ENCODE measurements around the gene SLC35E2B.
"Not testable (repeated sequence)": the region's sequence is repeated elsewhere in the genome, so short reads cannot be mapped to it uniquely, and the experiment has no call there.

Gene SLC35E2B

DNA sequence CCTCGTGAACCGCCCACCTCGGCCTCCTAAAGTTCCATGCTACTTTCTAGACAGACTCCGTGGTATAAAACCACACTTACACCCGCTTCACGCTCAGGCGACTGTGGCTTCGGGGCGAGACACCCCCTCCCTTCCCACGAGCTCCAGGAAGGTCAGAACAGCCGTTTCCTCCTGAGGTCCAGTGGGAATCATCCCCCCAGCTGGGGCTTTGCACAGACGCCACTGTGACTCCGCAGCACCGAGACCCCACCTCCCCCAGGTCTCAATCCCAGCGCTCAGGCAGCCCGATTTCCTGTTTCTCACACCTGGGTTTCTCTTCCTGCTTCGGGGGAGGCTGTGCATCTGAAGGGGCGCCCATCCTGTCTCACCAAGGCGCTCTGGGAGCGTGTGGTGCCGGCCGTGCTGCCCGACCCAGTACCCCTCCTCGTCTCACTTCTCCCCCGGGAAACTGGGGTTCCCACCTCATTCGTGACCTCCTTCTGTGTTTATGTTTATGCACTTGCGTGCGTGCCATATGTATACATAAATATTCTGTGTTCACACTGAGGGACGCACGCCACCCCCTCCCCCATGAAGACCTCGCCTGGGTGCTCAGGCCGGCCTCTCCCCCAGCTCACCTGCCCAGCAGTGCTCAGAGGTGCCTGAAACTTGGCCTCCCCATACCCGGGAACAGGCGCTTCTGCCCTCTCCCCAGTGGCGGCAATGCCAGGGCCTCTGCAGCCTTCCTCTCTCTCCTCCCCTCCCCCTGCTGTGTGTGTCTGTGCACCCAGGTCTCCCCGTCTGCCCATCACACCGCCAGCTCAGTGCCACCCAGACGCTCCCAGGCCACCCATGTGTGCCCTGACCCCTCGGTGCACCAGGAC is 14.6 kb downstream of the SLC35E2B start:
- in situ Hi-C loops (cut with MboI; ENCODE audit: low sequenced_read_pairs) = no loop called here

DNA sequence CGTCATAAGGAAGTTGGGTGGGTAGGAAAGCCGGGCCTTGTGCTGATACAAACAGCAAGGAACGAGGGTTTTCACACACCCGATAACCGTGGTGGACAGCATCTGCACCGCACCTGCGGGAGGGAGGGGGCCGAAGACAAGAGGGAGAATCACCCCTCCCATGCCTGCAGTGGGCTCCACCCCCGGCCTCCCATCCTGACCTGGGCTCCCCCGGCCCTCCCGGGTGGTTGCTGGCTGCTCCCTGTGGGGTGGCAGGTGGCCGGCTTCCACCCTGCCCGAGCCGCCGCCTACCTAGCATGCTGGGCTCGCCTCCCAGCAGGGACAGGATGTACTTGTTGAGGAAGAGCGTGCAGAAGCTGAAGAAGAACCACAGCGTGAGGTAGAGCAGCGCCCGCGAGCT is 16.5 kb downstream of the SLC35E2B start:
- in situ Hi-C loops (cut with MboI; ENCODE audit: low sequenced_read_pairs) = not testable (repeated sequence)

DNA sequence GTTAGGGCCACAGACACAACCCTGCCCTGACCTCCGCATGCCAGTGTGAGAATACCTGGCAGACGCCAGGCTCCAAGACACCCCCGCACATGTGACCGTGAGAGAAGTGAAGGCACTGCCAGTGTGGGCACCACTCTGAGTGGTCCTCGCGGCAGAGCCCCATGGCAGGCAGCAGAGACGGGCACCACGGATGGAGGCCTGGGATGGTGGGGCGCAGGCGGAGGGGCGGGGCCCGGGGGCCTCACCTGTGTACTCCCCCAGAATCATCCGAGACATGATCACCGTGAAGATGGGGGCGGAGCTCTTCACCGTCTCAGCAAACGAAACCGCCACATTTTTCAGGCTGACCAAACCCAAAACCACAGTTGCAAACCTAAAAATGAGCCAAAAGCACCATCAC is 17.4 kb downstream of the SLC35E2B start:
- in situ Hi-C loops (cut with MboI; ENCODE audit: low sequenced_read_pairs) = not testable (repeated sequence)

DNA sequence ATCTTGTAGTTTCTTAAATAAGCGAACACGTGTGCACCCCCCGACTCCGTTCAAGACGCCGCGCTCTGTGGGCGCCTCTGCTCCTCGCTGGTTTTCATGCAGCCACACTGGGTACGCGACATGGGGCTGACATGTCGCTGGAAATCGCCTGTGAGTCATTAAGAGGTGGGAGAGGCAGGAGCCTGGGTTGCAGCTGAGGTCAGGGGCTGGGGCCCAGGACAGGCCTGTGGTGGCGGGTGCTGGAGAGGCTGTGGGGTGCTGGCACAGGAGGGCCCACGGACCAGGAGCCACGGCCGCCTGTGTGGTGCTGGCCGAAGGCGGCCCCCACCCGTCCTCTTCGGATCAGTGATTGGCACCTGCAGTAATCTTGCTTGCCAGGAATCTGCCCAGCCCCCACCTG is 17.8 kb downstream of the SLC35E2B start:
- in situ Hi-C loops (cut with MboI; ENCODE audit: low sequenced_read_pairs) = not testable (repeated sequence)

DNA sequence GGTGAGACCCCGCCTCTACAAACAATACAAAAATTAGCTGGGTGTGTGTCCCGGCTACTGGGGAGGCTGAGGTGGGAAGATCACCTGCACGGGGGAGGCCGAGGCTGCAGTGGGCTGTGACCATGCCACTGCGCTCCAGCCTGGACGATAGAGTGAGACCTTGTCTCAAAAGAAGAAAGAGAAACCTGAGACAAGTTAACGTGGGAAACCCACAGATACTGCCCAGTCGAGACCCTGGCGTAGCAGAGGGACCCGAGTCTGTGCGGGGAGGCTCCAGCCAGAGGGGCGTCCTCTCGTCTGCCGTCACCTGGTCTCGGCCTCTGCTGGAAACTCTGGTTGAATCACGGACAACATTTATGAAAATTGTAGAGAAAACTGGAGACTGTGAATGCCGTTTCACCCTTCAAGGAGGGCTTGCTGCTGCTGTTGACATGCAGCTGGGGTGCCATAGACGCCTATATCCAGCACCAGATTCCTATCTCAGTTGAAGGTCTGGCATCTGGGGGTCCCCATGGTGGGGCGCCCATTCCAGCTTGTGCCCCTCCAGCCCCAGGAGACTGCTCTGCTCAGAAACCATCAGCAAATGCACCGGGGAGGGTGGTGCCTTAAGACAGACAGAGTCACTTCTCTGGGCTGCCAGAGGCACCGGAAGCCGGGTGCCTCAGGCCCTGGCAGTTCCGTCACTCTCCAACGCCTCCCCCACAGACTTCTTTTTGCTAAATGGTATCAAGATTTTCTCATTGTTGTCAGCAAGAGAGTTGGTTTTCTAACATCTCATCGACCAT is 20.2 kb downstream of the SLC35E2B start:
- in situ Hi-C loops (cut with MboI; ENCODE audit: low sequenced_read_pairs) = no loop called here

DNA sequence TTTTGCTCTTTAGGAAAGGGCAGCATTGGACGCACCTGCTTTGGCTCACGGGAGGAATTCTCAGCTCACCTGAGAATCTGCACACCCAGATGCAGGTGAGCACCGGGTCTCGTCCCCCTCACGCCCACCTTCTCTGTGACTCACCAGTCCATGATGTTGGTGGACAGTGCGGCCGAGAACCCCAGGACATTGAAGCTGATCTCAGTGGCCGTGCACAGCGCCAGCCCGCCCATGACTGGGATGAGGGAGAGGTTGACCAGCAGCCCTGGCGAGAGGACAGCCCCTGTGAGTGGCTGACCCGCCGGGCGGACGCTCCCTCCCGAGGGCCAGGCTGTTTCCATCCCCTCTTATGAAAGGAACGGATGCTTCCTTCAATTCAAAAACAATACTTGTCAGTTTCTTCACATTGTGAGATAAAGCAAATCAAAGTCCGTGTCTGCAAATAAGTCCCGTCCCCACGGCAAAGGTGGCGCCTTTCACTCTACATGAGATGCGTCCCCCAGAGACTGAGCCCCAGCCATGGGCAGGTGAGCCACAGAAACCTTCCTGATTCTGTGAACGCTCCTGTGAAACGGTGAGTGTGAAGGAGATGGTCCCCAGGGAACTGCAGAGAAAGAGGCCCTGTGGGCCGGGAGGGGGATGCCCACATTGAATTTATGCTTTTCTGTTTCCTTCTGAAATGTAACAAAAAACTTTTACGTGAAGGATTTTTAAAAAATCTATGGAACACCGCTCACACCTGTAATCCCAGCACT is 21.1 kb downstream of the SLC35E2B start:
- in situ Hi-C loops (cut with MboI; ENCODE audit: low sequenced_read_pairs) = no loop called here

DNA sequence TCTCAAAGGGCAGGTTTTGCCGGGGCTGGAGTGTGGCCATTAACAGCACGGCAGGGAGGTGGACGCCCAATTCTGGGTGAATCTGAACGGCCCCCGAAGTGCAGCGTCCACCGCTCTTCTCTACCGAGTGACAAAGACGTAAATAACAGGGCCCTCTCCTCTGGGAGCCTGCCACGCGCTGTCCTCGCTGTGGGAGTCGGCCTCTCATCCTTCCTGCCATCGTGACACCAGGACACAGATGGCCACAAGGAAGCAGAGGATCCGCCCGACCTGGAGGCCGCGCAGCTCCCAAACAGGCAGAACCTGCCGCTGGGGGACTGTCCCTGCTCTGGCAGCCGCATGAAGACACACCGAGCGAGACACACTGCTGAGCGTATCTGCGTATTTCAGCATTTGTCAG is 21.7 kb downstream of the SLC35E2B start:
- in situ Hi-C loops (cut with MboI; ENCODE audit: low sequenced_read_pairs) = no loop called here

DNA sequence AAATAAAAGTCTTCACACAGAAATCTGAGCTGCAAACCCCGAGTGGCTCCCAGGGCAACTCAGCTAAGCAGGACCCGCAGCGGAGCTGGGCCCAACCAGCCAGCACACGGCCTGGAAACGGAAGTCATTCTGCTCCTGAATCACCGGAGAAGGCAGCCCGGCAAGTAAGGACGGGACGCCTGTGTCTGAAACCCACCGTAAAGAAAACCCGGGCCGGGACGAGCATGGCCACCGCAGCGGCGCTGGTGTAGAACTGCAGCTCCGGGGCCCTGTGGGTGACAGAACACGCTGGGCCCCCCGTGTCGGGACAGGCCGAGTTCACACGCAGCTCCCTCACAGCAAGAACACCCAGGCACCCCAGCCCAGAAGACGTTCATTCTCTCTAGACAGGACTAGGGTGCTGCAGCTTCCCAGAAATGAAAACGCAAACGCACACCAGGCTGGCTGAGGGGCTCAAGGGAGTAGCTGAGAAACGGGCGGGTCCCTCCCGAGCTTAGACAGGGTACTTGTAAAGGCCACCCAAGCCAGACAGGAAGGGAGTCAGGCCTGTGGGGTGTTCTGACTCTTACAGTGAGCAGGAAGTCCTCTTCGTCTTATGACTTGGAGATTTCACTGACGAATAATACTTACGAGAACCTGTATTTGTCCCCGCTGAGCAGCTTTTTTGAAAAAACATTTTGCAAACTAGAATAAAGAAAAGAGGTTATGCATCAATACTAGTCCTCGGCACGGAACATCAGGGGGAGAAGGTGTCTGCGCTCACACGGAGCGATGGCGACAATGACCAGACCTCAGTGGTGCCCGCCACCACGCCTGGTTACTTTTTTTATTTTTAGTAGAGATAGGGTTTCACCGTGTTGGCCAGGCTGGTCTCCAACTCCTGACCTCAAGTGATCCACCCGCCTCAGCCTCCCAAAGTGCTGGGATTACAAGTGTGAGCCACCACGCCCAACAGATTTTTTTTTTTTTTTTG is 22.8 kb downstream of the SLC35E2B start:
- in situ Hi-C loops (cut with MboI; ENCODE audit: low sequenced_read_pairs) = no loop called here

DNA sequence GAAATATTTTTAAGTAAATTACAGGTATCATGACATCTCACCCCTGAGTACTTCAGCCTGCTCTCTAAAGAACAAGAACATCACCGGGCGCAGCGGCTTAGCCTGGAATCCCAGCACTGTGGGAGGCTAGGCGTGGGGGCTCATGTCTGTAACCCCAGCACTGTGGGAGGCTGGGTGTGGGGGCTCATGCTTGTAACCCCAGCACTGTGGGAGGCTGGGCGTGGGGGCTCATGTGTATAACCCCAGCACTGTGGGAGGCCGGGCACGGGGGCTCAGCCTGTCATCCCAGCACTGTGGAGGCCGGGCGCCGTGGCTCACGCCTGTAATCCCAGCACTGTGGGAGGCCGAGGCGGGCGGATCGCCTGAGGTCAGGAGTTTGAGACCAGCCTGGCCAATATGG is 26.1 kb downstream of the SLC35E2B start:
- in situ Hi-C loops (cut with MboI; ENCODE audit: low sequenced_read_pairs) = no loop called here

DNA sequence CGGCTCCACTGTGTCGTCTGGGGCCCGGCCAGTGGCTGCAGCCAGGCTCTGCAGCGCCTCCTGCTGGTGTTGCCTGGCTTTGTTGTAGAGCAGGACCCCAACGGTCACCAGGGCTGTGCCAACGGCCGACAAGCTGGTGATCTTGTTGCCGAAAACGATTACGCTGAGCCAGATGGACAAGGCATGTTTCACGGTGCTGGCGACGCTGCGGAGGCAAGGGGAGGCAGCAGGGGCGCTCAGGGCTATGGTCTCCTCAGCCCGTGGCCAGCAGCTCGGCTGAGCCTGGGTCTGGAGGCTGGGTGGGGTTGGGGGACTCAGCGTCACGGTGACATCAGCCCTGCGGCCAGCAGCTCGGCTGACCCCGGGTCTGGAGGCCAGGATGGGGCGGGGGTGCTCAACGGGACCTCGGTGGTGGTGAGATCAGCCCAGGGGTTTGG is 26.8 kb downstream of the SLC35E2B start:
- in situ Hi-C loops (cut with MboI; ENCODE audit: low sequenced_read_pairs) = no loop called here

DNA sequence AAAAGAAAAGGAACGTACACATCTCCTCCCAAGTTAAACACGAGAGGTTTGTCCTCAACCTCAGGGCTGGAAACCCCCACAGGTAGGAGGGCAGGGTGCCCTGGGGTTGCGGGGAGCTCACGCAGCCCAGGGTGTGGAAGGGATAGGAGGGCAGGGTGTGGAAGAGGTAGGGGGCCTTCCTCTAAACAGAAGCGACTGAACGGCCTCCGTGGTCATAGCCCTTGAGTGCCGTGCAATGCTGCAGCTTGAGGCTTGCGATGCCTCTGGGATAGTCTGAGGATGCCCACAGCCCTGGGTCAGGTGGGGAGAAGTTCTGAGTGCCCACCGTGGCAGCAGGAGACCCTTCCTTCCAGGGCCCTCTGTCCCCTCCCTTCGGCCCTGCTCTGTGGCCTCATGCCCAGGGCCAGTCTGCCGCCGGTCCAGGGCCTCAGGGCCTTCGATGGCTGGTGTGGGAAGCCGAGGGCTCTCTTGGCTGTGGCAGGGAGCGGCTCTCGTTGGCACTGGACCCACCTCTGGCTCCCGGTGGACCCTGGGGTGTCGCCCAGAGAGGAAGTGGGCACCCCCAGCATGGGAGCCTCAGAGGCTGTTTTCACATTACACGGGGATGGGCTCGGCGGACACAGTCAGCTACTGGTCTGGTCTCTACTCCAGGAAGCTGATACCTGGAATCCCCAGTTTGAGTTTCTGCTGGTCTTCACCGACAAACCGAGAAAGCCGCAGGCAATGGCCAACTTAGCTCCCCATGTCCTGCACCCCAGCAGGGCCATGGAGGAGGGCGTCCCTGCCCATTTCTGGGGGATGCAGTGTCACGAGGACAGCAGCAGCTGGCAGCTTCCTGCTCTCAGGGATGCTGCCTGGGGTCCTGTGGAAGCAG is 27.4 kb downstream of the SLC35E2B start:
- in situ Hi-C loops (cut with MboI; ENCODE audit: low sequenced_read_pairs) = no loop called here

DNA sequence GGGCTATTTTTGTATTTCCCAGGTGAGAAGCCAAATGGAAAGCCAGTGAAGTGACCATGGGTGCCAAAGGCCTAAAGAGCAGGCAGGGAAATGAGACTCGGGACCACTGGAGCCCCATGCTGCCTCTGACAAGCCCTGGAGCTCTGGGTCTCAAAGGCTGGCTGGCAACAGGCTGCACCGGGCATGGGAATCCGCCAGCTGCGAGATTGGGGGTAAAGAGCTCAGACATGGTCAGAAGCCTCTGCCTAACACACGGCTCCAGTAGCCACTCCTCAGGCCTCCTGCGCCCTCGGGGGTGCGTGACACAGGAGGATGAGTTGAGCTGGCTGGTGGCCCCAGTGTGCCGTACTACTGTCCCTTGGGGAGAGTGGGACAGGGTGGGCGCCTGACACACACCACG is 28.3 kb downstream of the SLC35E2B start:
- in situ Hi-C loops (cut with MboI; ENCODE audit: low sequenced_read_pairs) = not testable (repeated sequence)

DNA sequence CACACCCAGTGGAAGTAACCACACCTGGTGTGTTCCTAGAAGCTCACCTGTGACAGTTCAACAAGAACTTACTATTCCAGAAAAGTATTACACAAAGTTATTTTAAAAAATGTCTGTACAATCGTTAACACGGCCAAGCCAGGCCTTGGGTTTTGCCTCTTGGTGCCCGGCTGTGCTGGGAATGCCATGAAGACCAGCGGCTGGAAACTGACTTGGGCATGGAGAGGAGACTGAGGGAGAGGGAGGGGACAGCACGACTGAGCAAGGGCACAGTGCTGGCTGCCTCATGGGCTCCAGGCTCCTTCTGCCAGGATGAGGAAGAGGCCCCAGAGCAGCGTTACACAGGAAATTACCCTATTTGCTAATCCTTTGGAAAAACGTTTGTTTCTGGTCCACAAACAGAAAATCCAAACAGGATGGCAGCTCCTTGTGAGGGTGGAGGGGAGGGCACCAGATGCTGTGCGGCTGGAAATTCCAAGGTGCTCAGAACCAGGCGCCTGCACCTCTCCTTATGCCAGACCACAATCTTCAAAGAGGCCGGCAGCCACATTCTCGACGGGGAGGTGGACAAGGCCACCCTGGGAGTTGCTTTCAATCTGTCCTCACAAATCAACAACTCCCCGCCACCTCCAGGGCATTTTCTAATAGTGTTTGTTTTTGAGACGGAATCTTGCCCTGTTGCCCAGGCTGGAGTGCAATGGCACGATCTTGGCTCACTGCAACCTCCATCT is 29.6 kb downstream of the SLC35E2B start:
- in situ Hi-C loops (cut with MboI; ENCODE audit: low sequenced_read_pairs) = not testable (repeated sequence)

DNA sequence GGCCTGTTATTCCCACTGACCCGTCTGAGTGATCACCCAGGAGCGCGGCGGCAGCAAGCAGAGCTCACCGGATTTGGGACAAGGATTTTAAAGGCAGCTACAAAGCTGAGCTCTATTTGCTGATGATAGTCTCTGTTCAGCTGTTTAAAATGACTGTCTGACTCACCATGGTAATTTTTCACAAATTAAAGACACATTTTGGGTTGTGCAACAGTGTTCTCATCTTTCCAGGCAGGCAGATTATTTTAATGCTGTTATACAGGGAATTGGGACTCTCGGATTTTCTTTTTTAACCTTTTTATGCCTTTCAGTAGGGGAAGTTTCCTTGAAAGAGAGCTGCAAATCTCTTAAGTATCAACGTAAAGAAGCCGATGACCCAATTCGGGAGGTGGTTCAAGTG is 30.2 kb downstream of the SLC35E2B start:
- in situ Hi-C loops (cut with MboI; ENCODE audit: low sequenced_read_pairs) = not testable (repeated sequence)

DNA sequence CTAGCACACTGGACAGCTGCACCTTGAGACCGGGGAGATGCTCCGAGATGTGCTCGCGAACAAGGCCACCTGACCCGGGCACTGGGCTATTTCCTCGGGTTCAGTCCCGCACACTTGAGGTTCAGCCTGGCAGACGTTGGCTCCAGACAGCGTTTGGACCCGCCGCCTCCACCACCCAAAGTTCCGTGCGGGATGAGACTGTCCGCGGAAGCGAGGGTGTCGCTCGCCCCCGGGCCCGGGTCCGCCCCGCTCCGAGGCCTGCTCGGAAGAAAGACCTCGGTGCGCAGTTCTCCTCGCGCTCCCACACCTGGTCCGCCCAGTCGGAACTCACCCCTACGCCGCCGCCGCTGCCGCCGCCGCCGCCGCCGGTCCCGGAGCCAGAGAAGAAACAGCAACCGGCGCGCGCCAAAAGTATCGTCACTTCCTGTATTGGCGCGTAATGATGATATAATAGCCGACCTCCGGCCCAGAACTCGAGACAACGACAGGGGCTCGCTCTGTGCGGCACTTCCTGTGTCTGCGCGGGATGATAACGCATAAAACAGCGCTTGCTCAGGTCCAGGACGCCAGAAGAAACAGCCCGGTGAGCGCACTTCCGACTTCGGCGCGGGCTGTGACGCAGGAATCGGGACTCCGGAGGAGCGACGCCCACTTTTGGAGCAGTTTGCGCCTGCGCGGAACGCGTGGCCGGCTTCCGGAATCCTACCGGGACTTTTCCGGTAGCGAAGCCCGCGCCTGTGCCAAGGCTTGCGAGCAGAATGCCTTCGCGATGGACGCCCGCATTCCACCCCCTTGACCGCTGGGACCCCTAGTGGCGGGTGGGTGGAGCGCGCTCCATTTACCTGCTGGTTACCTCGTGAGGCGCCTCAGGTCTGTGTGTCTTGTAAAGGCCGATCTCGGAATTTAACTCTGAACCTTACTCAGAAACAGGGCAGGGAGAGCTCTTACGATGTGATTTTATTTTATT is 33.7 kb downstream of the SLC35E2B start, which contains the start of gene CDK11B:
Gene CDK11B (minus strand): TSS at position 422 of the 967 bp plus-strand sequence. CDS start 1,519 bp downstream, outside the sequence.
- in situ Hi-C loops (cut with MboI; ENCODE audit: low sequenced_read_pairs) = not testable (repeated sequence)

DNA sequence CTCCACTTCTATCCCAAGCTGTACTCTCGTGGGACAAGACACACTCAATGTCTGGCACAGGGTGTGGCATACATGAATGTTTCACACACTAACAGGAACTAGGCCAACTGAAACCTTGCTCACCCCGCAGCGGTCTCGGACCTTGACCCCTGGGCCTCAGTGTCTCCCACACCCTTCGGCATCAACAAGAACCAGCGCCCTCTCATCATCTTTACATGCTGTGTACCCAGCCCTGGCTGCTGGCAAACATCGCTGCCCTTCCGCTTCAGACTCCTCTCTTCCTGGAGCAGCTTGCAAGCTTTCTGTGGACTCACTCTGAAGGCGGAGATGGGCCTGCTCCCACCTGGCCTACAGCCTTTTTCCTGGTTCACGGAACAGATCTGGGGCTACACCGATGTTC is 44.3 kb downstream of the SLC35E2B start:
- in situ Hi-C loops (cut with MboI; ENCODE audit: low sequenced_read_pairs) = not testable (repeated sequence)

DNA sequence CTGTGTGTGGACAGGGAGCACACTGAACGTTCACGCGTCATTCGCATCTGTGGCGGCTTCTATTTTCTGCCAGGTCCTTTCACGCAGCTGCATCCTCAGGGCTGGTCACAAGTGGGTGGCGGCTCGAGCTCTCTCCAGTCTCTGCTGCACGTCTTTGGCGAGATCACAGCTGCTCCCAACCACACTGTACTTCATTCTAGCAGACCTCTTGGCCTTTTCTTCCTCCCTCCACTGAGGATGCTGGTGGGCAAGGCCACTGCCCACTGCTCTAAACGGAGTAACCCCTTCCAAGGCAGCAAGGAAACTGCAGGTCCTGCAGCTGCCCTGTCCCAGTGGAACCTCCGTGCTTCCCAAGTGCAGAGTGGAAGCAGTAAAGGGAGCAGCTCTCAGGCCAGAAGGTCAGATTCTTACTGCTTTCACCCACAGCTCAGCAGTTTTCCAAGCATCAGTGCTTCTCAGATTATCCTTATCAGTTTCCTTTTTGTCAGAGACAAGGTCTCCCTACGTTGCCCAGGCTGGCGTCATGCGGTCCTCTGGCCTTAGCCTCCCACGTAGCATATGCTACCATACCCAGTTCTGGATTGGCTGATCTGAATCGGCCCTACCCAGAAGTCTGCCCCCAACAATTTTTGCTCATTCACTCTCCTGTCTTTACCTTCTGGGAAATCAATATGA is 44.9 kb downstream of the SLC35E2B start:
- in situ Hi-C loops (cut with MboI; ENCODE audit: low sequenced_read_pairs) = not testable (repeated sequence)

All from HL-60/S4 treated with retinoic acid at 250 ng/mL for 4 days and 3 days (cell line).